NCI-H526 (cell line): ENCODE results near the gene CCR6.

Source experiments
- DNase-seq, 2 experiments: peaks; one replicate each; lab custom pipeline; 2025; lab: John Stamatoyannopoulos, UW

CCR6 gene

DNA sequence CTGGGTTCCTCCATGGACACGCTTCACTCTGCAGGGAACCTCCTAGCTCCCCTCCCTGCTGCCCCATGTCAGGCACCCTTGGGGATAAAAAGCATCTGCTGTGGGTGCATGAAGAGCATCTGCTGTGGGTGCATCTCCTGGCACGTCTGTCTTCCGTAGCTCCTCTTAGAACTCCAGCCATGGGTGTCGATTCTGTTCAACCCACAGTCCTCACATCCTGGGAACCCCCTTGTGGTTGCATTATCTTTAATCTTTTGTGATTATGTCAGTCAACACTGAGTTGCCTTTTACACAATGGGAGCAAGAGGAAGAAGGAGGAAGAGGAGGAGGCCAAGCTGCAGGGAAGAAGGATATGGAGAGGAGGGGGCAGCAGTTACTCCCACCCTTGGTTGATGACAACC lies 24.1 kb upstream of the CCR6 start:
- no peak for DNase-seq

DNA sequence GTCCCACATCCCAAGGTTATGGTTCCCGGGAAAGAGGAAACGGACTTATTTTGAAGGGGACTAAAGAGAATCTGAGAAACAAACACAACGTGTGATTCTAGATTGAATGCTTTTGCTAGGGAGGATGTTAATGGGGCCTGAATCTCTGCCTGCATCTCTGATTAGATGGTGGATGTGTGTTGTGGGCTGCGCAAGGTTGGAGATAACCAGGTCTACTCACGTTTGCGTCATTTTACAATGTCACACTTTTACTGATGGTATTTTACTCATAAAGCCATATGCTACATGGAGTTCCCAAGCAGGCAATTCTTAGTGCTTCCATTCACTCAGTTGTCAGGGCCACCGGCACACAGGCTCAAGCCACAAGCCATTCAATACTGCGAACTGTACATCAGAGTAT lies 23.2 kb upstream of the CCR6 start:
- DNase-seq = no peak

DNA sequence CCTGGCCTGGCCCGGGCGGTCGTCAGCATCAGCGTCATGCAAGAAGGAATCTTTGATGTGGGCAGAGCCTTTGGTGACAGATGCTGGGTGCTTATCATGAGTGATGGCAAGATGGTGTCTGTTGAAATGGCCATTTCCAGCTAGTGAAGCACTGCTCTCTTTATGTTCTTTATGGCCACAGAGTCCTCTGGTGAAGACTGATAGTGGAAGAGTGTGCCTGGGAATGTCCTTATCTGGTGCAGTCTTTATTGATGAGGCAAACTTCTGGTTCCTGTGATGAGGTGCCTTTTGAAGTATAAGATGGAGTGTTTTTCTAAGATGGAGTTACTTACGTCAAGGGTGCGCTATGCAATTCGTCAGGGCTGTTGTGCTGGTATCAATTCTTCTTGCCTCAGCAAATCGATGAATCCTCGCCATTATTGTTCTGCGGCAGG lies 22.6 kb upstream of the CCR6 start:
- no peak for DNase-seq

DNA sequence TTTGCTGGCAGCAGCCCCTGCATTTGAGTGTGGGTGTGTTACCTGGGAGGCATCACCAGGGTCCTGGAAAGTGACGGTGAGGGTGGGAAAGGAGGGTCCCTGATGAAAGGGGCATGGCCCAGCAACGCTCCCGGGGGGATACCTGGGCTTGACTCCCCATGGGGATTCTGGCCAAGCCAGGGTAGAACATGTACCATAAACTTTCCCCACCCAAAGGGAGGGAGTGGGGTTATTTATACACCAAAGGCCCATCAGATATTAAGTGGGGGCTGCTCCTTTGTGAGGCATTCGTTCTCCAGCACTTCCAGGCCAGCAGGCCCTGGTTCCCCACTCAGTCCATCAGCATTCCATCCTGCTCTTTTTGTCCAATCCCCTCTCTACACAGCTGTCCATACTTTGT lies 20.6 kb upstream of the CCR6 start:
- DNase-seq = no peak

DNA sequence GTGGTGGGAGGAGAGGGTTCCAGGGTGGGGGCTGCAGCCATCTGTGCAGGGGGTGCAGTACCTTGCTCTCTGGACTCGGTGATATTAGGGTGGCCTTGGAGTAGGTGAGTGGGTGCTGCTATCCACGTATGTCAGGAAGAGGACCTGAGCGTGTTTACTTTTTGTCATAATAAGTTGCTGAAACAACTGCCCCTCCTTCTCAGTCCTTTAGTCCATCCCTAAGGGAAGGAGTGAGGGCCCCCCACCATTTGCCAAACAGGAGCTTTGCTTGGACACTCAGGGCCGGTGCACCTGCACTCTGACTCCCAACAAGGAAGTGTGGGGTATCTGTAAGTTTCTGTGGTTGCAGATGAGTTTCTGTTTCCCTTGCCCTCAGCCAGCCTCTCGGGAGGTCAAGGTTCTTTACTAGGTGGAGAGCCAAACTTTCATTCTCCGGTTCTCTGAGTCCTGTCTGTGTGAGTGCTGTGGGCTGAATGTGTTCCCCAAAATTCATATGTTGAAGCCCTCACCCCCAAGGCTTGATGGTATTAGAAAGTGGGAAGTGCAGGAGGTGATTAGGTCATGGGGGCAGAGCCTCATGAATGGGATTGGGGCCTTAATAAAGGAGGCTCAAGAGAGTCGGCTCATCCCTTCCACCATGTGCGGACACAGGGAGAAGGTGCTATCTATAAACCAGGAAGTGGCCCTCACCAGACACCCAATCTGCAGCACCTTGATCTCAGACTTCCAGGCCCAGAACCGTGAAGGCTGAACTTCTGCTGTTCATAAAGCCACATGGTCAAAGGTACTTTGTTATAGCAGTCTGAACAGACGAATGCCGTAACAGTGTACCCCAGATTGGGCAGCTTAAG lies 19.6 kb upstream of the CCR6 start:
- DNase-seq = no peak

DNA sequence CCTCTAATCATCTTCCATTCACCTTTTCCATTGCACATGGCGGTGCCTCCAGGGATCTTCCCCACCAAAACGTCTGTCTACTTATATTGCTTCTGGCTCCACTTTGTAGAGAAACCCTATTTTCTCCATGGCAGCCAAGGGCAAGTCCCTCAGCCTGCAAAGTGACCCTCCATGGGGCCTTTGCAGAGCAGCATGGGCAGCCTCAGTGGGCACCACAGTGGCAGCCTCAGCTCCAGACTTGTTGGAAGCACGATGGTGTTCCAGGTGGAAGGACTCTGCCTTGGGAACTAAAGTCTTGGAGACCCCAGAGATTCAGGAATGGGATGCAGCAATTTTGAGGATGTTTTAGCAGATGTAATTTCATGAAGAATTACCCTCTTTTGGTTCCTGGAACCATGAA lies 18.5 kb upstream of the CCR6 start:
- DNase-seq = no peak

DNA sequence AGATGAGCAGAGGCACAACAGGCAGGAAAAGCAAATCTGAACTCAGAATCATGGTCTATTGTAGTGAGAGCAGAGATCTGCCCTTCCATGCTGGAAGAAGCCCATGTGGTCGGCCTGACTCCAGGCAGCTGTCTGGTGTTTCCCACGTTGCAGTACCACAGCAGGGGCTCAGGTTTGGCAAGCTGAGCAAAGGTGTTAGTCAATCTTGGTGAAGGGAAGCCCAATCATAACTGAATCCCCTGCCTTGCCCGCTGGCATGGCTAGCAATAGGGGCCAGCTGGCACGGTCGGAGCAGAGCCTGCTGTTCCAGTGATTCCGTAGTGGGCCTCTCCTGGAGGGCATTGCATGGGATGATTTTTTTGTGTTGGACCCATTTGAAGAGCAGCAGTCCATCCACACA lies 17.8 kb upstream of the CCR6 start:
- DNase-seq = no peak

DNA sequence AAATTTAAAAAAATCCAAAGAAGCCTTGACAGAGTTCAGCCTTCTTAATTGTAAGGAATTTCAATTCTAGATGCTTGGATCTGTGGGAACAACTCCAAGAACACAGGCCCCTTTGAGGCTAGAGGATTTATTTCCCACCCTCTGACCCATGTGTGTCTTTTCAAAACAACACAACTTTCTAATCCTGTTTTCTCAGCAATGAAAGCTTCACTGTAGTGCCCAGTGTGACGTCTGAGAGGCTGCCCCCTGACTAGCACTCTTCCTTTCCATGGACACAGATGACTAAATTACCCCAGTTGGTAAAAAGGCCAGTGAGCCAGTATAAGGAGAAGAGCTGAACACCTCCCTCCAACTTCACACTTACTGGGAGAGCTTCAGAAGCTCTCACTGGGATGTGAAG lies 16.5 kb upstream of the CCR6 start:
- DNase-seq = no peak

DNA sequence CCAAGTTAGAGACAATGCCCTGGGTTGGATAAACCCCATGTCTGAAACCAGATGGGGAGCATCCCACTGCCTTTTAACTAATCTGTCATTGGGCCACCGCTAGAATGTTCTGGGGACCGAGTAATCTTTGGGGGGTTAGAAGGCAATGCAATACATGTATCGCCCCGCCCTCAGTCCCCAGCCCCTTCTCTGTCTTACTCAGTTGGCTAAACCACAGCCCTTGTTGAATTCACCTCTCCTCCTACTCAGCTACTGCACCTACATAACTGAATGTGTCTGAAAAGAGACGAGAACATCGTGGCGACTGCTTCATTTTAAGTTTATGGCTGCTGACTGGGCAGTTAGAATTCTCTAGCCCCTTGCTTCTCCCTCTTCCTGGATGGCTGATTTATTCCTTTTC lies 15.1 kb upstream of the CCR6 start:
- DNase-seq = no peak

DNA sequence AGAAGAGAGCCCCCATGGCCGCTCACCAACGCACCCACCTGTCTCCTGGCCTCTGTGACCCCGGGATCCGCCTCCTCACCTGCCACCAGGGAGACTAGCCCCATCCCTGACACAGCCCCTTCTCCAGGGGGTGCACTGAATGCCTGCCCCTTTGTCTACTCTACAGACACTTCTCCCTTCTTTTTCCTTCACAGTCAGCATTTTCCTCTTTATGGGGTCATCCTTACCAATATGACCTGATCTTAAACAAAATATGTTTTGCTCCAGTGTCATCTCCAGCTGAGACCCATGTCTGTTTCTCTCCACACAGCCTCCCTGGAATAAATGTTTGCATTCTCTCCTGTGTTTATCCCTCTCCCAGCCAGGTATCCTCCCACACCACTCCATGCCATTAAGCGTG lies 14.6 kb upstream of the CCR6 start:
- DNase-seq = no peak

DNA sequence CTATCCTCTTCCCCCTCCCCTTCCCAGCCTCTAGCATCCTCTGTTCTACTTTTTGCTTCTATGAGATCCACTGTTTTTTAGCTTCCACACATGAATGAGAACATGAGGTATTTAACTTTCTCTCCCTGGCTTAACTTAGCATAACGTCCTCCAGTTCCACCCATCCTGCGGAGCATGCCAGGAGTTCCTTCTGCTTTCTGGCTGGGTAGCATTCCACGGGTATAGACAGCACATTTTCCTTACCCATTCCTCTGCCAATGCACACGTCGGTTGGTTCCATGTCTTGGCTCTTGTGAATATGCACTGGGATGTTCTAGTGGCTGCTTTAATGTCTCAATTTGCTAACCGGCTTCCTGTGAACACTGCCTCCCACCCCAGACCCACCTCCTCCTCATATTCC lies 13.2 kb upstream of the CCR6 start:
- DNase-seq = no peak

DNA sequence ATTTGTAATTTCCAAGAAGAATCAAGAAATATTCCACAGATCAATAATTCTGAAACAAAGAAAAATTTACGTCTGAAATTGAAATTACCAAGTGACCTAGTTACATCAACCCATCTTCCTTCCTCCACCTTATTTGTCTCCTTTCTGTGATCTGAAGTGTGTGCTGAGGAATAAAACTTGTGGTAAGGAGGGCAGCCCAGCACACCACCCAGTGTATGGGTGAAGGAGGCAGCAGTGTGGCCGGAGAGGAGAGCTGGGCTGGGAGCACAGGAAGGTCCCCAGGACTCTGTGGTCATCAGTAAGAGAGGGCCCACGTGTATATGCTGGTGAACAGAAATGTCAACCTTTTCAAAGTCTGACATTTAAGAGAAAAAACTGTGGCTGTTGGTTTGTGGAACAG lies 11.3 kb upstream of the CCR6 start:
- no peak for DNase-seq

DNA sequence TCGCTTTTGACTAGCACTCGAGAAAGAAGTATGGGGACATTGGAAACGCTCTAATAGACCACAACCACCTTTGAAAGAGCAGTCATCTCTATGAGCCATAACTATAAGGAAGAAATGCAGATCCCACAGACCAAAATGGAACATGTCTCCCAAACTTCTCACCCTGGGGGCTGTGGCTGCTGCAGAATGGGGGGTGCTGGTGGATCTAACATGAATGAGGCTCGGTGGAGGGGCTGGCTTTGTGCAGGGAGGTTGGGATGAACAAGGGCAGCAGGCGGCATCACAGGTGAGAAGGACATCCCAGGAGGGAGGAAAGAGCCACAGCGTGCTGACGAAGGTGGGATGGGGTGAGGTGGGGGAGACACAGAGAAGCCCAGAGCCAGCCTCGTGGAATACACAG lies 10.5 kb upstream of the CCR6 start:
- no peak for DNase-seq

DNA sequence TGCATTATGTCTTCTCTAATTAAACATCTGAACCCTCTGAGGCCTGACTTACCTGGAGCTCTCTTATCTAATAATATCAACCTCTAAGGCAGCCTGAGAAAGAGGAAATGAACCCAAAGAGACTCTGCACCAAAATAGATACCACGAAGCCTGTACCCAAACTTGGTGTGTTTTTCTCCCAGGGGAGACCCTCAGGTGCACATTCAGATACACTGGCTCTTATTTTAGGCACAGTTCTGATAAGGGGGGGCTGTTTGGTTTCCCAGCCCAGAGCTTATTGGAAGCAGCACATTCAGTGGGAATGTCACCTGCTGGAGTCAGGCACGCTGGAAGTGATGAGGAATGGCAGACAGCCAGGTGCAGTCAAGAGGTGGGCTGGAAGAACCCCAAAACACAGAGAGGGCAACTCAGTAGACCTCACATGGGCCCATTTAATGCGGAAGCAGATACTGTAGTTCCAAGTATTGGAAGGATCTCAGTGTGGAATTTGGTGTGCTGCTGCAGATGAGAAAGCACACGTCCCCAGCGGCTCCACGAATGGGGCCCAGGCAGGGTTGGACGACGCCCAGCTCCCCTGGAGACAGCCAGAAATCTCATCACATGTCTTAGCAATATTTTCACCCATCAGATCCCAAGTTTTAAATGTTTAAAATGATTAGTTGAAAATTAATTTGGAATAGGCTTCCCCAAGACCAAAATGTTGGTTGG lies 9.7 kb upstream of the CCR6 start:
- no peak for DNase-seq

DNA sequence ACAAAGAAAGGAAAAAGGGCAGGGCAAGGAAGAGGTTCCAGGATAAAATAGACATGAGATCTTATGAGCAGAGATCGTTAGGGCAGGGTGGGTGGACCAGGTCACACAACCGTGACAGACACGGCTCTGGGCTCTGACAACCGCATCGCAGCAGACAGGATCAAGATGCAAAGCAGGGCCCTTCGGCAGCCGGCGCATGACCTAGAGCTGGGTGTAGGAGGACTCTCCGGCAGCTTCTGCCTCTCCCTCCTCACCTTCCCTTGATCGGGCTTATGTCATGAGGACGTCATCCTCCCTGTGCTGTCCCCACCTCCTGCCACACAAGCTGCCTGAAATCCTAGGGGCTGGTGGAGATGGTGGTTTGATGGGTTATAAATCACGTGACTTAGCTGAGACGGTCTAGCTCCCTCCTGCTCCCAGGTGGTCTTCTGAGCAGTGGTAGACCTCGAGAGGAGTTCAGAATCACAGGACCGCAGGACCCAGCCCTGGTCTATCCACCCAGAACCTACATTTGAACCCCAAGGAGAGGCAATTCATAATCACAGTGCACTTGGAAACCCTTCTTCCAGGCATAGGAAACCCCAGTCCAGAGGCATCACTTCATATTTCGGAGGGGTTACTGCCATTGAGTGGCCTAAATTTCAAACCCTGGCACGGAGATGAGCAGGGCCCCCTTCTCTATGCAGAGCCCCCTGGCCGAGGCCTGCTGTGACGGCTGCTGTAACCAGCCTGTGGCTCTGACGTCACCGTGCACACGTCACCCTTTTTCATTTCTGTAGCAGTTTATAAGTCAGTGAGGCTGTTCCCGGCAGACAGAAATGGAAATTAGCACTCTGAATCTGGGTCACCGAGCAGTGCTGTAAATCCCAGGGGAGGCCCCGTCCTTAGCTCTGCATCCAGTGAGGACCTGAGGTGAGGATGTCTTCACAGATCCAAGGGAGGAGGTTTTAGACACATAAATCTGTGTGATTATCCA lies 8.7 kb upstream of the CCR6 start:
- peak; percentile 85 to 93 for DNase-seq

DNA sequence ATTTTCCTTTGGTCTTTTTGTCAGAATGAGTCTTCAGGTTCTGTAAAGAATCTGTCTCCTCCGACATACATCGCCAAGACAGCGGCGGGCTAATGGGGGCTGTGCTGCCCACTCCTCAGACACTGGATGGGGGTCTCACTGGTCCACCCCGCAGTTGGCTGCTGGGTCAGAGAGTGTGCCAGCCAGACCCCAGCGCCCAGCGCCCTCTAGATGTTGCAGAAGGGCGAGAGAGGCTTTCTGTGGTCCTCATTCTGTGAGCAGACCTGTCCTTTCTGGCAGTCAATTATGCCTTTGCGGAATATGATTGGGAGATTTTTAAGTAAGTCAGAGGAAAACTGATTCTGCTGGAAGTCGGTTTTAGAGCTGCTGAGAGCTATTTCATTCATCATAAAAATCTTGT lies 7.8 kb upstream of the CCR6 start:
- DNase-seq = peak; percentile 5 to 28

DNA sequence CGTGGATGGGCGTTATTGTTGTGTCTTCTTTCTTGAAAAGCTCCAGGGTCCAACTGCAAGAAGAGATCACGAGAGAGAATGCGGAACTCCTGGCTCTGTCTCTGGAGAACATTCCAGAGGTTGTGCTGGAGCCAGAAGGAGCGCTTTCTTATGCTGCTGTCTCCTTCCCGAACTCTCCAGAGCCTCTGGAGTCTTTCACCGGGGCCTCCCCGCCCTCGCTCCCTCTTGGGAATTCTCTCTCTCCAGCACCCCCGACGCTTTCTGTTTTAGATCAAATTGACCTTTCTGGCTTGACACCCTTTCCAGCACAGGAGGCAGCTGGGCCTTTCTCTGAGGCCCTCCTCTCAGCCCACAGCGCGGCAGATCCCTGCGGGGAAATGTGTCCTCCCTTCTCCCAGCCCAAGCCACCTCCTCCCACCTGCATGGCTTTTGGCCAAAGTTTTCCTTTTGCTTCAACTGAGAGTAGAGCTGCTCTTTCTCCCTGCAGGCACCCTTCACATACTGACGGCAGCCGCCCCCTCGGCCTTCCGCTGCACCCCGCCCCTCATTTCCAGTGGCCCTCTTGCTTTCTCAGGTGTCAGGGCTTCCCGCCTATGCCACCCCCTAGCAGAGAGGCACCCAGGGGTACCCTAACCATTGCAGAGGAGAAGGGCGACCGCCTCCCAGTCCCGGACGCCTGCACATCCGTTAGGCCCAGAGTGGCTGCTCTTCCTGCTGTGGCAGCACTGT lies 6.6 kb upstream of the CCR6 start:
- DNase-seq = no peak

DNA sequence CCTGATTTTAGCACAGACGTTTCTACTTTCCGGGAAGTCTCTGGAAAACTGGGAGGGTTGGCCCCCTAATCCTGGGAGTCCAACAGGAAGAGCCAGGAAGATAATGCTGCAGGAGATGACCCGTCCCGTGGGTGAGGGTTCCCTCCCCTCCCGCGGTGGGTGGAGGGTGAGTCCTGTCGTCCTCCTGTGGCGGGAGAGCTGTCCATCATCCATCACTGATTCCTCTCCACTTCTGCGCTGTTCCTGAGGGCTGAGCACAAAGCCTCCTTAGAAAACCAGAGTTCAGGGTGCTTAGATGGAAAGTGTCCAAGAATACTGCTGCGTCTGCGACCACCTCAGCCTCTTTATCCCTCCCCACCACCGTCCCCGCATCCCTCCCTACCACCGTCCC lies 6.1 kb upstream of the CCR6 start:
- DNase-seq = no peak

DNA sequence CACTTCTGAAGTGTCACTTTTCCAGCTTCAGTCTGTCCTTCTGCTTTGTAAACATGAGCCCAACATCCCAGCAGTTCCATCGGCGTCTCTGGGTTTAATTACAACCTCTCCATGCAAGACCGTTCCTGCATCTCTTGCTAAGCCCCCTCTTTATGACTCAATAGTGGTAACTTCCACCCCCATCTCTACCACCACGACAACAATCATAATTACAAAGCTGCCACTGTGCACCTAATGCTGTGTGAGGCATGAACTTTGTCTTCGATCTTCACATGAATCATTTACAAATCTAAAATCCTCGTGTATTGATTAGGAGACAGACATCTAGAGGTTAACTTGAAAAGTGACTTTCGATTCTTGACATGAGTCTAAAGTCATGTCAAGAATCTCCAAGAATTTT lies 4.9 kb upstream of the CCR6 start:
- DNase-seq = no peak

DNA sequence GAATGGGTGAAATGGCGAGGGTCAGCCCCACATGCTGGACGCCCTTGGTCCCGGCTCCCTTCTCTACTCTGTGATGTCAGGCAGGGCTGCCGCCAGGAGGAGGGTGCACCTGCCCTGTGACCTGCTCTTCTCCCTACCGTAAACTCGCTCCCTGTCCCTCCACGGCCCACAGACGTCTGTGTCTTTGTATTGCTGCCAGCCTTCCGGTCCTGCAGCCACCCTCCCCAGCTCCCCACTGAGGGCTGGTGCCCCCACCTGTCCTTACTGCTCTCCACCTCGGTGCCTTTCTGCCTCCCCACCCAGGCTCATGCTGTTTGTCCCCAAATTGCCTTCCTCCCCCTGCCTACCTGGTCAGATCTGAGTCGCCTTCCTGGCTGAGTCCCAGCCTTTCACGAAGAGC lies 4.1 kb upstream of the CCR6 start:
- DNase-seq = no peak

DNA sequence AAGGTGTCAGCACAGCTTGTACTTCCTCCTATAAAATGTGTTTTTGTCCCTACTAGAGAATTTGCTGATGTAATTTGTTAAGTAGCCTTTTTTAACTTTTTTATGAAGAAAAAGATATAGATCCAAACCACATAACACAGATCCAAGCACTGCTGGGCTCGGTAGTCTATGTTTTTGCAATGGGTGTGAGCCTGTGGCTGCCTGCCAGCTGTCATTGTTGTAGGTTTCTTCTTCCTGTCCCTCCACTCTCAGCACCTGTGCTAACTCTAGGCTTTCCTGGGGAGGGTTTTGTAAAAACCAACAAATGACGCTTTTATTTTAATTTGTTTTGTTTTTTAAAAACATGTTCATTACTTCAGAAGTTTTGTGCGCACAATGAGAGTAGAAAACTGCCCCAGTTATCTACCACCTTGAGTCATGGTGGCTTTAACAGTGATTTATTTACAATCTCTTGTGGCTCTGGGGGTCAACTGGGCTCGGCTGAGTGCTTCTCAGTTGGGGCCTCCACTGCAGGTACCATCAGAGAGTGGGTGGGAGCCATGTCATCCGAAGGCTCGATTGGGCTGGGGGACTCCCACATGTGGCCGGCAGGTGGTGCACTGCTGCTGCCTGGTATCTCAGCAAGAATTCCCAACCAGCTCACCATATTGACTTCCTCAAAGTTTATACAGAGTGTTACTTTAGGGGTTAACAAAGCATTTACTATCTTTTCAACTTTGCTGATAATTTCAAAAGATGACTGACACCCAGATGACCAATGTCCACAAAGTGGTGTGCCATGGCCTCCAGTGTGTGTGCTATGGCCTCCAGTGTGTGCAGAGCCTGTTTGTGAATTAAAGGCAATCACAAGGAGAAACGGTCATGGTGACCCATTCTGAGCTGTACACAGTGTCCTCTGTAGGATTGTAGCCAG lies 3.0 kb upstream of the CCR6 start:
- no peak for DNase-seq
